Stimulated activated CD4-positive, alpha-beta T cell treated with anti-CD3 and anti-CD28 coated beads, Interleukin-2, amount 100 ng/mL, for 4 hours (primary cell): ENCODE results near the gene SLC1A2.
"Not testable (repeated sequence)": the region's sequence is repeated elsewhere in the genome, so short reads cannot be mapped to it uniquely, and the experiment has no call there.

Source experiments
- DNase-seq: peaks from one replicate; pipeline ENCODE4 v3.0.0-alpha.2; 2020; ENCODE audit warnings: low read depth

Gene SLC1A2

GRCh38 chr11:35241531-35241930 lies 177.8 kb downstream of the SLC1A2 start:
- no peak for DNase-seq

- DNase-seq, result no peak
These were observed 178.3 kb downstream of the SLC1A2 start for GRCh38 chr11:35241083-35241482.

GRCh38 chr11:35239471-35240075 lies 179.8 kb downstream of the SLC1A2 start:
- no peak for DNase-seq

- DNase-seq, result no peak
These were observed 180.5 kb downstream of the SLC1A2 start for GRCh38 chr11:35238882-35239281.

GRCh38 chr11:35237860-35238715 lies 181.3 kb downstream of the SLC1A2 start:
- peak; percentile 32 for DNase-seq

GRCh38 chr11:35237351-35237750 lies 182.0 kb downstream of the SLC1A2 start:
- DNase-seq, result no peak

- DNase-seq, result no peak
These were observed 182.7 kb downstream of the SLC1A2 start for GRCh38 chr11:35236667-35237003.

GRCh38 chr11:35235936-35236666 lies 183.3 kb downstream of the SLC1A2 start:
- peak; percentile 58 for DNase-seq

GRCh38 chr11:35235498-35235897 lies 183.9 kb downstream of the SLC1A2 start:
- no peak for DNase-seq

- DNase-seq, result no peak
These were observed 184.2 kb downstream of the SLC1A2 start for GRCh38 chr11:35235157-35235468.

- no peak for DNase-seq
These were observed 184.8 kb downstream of the SLC1A2 start for GRCh38 chr11:35234460-35235156.

- no peak for DNase-seq
These were observed 185.8 kb downstream of the SLC1A2 start for GRCh38 chr11:35233518-35233917.

- DNase-seq, result no peak
These were observed 186.4 kb downstream of the SLC1A2 start for GRCh38 chr11:35232891-35233330.

- DNase-seq, result no peak
These were observed 188.1 kb downstream of the SLC1A2 start for GRCh38 chr11:35231076-35231860.

- DNase-seq, result no peak
These were observed 189.0 kb downstream of the SLC1A2 start for GRCh38 chr11:35230388-35230787.

- no peak for DNase-seq
These were observed 191.0 kb downstream of the SLC1A2 start for GRCh38 chr11:35228328-35228725.

GRCh38 chr11:35227576-35228327 lies 191.6 kb downstream of the SLC1A2 start:
- DNase-seq, result no peak

GRCh38 chr11:35226756-35227155 lies 192.6 kb downstream of the SLC1A2 start:
- not testable (repeated sequence) for DNase-seq

GRCh38 chr11:35225946-35226520 lies 193.3 kb downstream of the SLC1A2 start:
- DNase-seq, result no peak

- DNase-seq, result no peak
These were observed 195.4 kb downstream of the SLC1A2 start for GRCh38 chr11:35223991-35224390.
